Right lobe of liver (tissue), 4 donors: ENCODE measurements around the gene ALK.

Source experiments
- CTCF ChIP-seq, 4 donors: fragments of 200-600 bp in 3 of 4; fragments of 450-650 bp in 1 of 4; IDR thresholded peaks; one replicate each; pipeline versions ENCODE4 v1.5.1 to v1.8.0; 2016 to 2022; ENCODE audit warnings: antibody characterized with exemption in 4 of 4, mild to moderate bottlenecking in 2 of 4
- POLR2A ChIP-seq: fragments of 450-650 bp; IDR thresholded peaks from one replicate; pipeline ENCODE4 v1.6.1; 2017; ENCODE audit warnings: antibody characterized with exemption, mild to moderate bottlenecking
- donor health status: DM: no; HTN: no; CAD: no.
- donor health status: DM: no; HTN: no; CAD: no.
- donor health status: DM: no; HTN: yes; CAD: no.

DNA sequence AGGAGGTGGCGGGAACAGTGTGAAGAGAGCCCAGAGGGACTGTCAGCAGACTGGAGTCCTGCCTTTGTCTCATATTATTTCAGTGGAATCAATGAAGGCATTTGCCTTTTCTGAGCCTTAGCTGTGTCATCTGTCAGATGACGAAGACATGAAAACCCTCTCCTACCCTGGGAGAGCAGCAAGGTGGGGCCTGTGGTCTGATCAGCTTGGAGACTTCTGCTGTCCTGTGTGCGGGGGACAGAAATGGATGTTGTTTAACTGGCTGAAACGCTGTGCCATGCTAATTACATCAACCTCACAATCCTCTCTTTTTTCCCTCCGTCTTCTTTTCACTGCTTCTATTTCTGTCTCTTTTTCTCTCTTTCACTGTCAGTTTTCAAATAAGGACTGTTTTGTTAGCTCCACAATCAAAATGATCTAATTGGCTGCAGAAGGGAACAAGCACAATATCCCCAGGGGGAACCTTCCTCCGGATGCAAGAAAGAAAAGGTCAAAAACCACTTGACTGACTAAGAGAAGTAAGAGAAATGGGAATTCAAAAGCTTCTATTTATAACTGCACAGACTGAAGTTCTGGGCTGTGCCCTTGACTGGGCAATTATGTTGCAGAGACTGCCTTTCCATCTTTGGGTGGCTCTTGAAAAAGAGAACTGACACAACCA is 466.1 kb downstream of the ALK start:
- TF ChIP-seq CTCF (IDR thresholded peaks at IDR 0.05) = no peak
- no peak for TF ChIP-seq POLR2A
